Neural cell (in vitro differentiated cells): ENCODE data around the gene PRMT5. TPM values are rescaled to one million over a fixed set of nuclear protein-coding genes. Genes with fewer than 3 reads are reported as not detected.

ENCODE experiments used
- H2AFZ ChIP-seq: fragments of 200-600, 300-800 bp; sonication (generic), shearing (Covaris generic); 2 replicates; pipeline ENCODE4 v1.6.0; 2014; ENCODE audit warnings: low read depth, mild to moderate bottlenecking, antibody characterized with exemption, low read length, moderate library complexity
- H3F3A ChIP-seq: fragments of 200-600 bp; shearing (Covaris generic); 2 replicates; pipeline ENCODE4 v1.6.1; 2016; ENCODE audit warnings: mild to moderate bottlenecking, moderate library complexity, mixed read lengths, antibody characterized with exemption, low read length; ENCODE audit not compliant: insufficient read depth, poor library complexity, severe bottlenecking
- H3K27ac ChIP-seq: fragments of 200-600, 300-800 bp; sonication (generic), shearing (Covaris generic); 2 replicates; pipeline ENCODE4 v1.5.1; 2014; ENCODE audit warnings: mild to moderate bottlenecking, low read length, moderate library complexity
- H3K27me3 ChIP-seq: fragments of 300-800, 200-600 bp; sonication (generic), shearing (Covaris generic); 2 replicates; pipeline ENCODE4 v1.6.0; 2014; ENCODE audit warnings: mild to moderate bottlenecking, low read depth, low read length, moderate library complexity; ENCODE audit not compliant: insufficient read depth
- H3K36me3 ChIP-seq: fragments of 300-800, 200-600 bp; sonication (generic), shearing (Covaris generic); 2 replicates; pipeline ENCODE4 v1.5.1; 2014; ENCODE audit warnings: mild to moderate bottlenecking, antibody characterized with exemption, low read length, moderate library complexity; ENCODE audit not compliant: insufficient read depth
- H3K4me2 ChIP-seq: fragments of 300-800, 200-600 bp; sonication (generic), shearing (Covaris generic); 2 replicates; pipeline ENCODE4 v1.6.0; 2014; ENCODE audit warnings: mild to moderate bottlenecking, low read length
- H3K4me3 ChIP-seq: fragments of 300-800, 200-600 bp; sonication (generic), shearing (Covaris generic); 2 replicates; pipeline ENCODE4 v1.5.1; 2014; ENCODE audit warnings: mild to moderate bottlenecking, low read length, moderate library complexity
- H3K79me2 ChIP-seq: fragments of 200-600 bp; shearing (Covaris generic); replicated peaks from 2 replicates; pipeline ENCODE4 v1.6.0; 2014; ENCODE audit warnings: mild to moderate bottlenecking, low read length, moderate library complexity; ENCODE audit not compliant: insufficient read depth
- H3K9ac ChIP-seq: fragments of 300-800, 200-600 bp; sonication (generic), shearing (Covaris generic); 2 replicates; pipeline ENCODE4 v1.6.1; 2016; ENCODE audit warnings: mild to moderate bottlenecking, low read length, mixed read lengths
- H3K9me2 ChIP-seq: fragments of 200-600 bp; shearing (Covaris generic); 2 replicates; pipeline ENCODE4 v1.6.1; 2016; ENCODE audit warnings: mild to moderate bottlenecking, low read length, mixed read lengths; ENCODE audit not compliant: insufficient read depth
- H3K9me3 ChIP-seq: fragments of 200-600, 300-800 bp; sonication (generic), shearing (Covaris generic); 2 replicates; pipeline ENCODE4 v1.6.1; 2016; ENCODE audit warnings: mild to moderate bottlenecking, mixed run types, low read length, moderate library complexity, mixed read lengths
- H4K20me1 ChIP-seq: fragments of 200-600 bp; shearing (Covaris generic); 2 replicates; pipeline ENCODE4 v1.6.1; 2016; ENCODE audit warnings: mild to moderate bottlenecking, mixed run types; ENCODE audit not compliant: insufficient read depth
- EP300 ChIP-seq: fragments of 450-650 bp; conservative IDR thresholded peaks from 2 replicates; pipeline ENCODE4 v1.6.1; 2014; ENCODE audit warnings: antibody characterized with exemption, mild to moderate bottlenecking, moderate library complexity; ENCODE audit not compliant: poor library complexity, severe bottlenecking
- EZH2 ChIP-seq: fragments of 200-600, 300-800 bp; shearing (Covaris generic), sonication (generic); IDR thresholded peaks from 2 replicates; pipeline ENCODE4 v1.6.1; 2014; ENCODE audit warnings: antibody characterized with exemption, low read length, borderline replicate concordance, mild to moderate bottlenecking; ENCODE audit not compliant: insufficient read depth, poor library complexity, severe bottlenecking
- MXI1 ChIP-seq: fragments of 450-650 bp; conservative IDR thresholded peaks from 2 replicates; pipeline ENCODE4 v1.6.1; 2014; ENCODE audit warnings: antibody characterized with exemption, mild to moderate bottlenecking; ENCODE audit not compliant: poor library complexity, severe bottlenecking
- POLR2AphosphoS5 ChIP-seq: IDR thresholded peaks from 2 replicates; pipeline ENCODE4 v1.6.1; 2012
- RAD21 ChIP-seq: fragments of 450-650 bp; conservative IDR thresholded peaks from 2 replicates; pipeline ENCODE4 v1.6.1; 2014; ENCODE audit warnings: antibody characterized with exemption, mild to moderate bottlenecking, moderate library complexity
- SMC3 ChIP-seq: fragments of 450-650 bp; conservative IDR thresholded peaks from 2 replicates; pipeline ENCODE4 v1.6.1; 2014; ENCODE audit warnings: antibody characterized with exemption, mild to moderate bottlenecking, moderate library complexity; ENCODE audit not compliant: poor library complexity
- TAF1 ChIP-seq: IDR thresholded peaks from 2 replicates; pipeline ENCODE4 v1.6.1; 2012; ENCODE audit warnings: low read depth
- polyA plus RNA-seq: library from polyadenylated mRNA; depleted of rRNA; stranded (reverse); fragments of >200 nt; gene quantifications from 2 replicates; pipeline ENCODE4 v1.2.3, GENCODE V29; 2014
- TF ChIP-seq, protein P1 (sequence below): fragments of 450-650 bp; IDR thresholded peaks from 2 replicates; pipeline ENCODE4 v1.5.1; 2014; ENCODE audit warnings: antibody characterized with exemption, mild to moderate bottlenecking, moderate library complexity; ENCODE audit not compliant: poor library complexity, severe bottlenecking
- TF ChIP-seq, protein P2 (sequence below): IDR thresholded peaks from 2 replicates; pipeline ENCODE4 v1.6.1; 2012; ENCODE audit warnings: borderline replicate concordance

Gene PRMT5
- polyA plus RNA-seq, 1 donor from 2014 or later: 102 TPM

DNA sequence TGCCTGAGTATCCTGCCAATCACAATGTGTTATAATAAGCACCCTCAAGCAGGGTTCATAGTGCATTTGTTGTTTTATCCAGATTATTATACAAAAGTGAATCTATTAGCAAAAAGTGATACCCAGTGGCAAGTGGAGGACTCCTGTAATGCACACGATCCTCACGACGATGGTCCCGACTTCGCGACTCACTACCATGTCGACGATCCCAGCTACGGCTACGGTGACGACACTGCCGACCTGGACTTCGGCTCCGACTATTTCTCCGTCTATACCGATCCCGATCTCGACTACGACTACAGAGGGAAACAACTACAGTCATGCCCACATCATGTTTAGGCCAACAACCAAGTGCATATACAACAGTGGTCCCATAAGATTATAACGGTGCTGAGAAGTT, 23.1 kb downstream of the PRMT5 start:
- H3K4me3 ChIP-seq: no peak overlapping the region
- H2AFZ ChIP-seq: no peak overlapping the region
- no peaks in the 10 kb centered on the region for H3F3A ChIP-seq
- no peak overlapping the region for H3K27ac ChIP-seq
- H3K4me2 ChIP-seq: no peak overlapping the region
- TF ChIP-seq, protein P1, sequence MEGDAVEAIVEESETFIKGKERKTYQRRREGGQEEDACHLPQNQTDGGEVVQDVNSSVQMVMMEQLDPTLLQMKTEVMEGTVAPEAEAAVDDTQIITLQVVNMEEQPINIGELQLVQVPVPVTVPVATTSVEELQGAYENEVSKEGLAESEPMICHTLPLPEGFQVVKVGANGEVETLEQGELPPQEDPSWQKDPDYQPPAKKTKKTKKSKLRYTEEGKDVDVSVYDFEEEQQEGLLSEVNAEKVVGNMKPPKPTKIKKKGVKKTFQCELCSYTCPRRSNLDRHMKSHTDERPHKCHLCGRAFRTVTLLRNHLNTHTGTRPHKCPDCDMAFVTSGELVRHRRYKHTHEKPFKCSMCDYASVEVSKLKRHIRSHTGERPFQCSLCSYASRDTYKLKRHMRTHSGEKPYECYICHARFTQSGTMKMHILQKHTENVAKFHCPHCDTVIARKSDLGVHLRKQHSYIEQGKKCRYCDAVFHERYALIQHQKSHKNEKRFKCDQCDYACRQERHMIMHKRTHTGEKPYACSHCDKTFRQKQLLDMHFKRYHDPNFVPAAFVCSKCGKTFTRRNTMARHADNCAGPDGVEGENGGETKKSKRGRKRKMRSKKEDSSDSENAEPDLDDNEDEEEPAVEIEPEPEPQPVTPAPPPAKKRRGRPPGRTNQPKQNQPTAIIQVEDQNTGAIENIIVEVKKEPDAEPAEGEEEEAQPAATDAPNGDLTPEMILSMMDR: no peak
- TF ChIP-seq MXI1 (no peak), EZH2 (no peak), SMC3 (no peak)
- TF ChIP-seq, protein P2, sequence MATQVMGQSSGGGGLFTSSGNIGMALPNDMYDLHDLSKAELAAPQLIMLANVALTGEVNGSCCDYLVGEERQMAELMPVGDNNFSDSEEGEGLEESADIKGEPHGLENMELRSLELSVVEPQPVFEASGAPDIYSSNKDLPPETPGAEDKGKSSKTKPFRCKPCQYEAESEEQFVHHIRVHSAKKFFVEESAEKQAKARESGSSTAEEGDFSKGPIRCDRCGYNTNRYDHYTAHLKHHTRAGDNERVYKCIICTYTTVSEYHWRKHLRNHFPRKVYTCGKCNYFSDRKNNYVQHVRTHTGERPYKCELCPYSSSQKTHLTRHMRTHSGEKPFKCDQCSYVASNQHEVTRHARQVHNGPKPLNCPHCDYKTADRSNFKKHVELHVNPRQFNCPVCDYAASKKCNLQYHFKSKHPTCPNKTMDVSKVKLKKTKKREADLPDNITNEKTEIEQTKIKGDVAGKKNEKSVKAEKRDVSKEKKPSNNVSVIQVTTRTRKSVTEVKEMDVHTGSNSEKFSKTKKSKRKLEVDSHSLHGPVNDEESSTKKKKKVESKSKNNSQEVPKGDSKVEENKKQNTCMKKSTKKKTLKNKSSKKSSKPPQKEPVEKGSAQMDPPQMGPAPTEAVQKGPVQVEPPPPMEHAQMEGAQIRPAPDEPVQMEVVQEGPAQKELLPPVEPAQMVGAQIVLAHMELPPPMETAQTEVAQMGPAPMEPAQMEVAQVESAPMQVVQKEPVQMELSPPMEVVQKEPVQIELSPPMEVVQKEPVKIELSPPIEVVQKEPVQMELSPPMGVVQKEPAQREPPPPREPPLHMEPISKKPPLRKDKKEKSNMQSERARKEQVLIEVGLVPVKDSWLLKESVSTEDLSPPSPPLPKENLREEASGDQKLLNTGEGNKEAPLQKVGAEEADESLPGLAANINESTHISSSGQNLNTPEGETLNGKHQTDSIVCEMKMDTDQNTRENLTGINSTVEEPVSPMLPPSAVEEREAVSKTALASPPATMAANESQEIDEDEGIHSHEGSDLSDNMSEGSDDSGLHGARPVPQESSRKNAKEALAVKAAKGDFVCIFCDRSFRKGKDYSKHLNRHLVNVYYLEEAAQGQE: no peak
- no peak overlapping the region for H3K9ac ChIP-seq
- H3K9me3 ChIP-seq: no peaks in the 10 kb centered on the region
- H3K9me2 ChIP-seq: no peaks in the 10 kb centered on the region
- H3K36me3 ChIP-seq: peaks cover 16% of the 10 kb centered on the region
- H4K20me1 ChIP-seq: no peaks in the 10 kb centered on the region
- no peaks in the 10 kb centered on the region for H3K27me3 ChIP-seq
- H3K79me2 ChIP-seq: no peaks in the 10 kb centered on the region

DNA sequence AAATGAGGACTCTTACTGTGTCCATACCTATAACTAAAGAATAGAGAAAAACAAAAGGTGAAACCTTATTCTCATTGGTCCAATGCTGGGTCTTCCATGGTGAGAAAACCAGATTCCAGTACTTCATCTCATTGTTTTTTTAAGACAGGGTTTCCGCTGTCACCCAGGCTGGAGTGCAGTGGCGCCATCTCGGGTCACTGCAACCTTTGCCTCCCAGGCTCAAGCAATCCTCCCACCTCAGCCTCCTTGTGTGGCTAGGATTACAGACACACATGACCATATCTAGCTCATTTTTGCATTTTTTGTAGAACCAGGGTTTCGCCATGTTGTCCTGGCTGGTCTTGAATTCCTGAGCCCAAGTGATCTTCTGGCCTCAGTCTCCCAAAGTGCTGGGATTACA, 23.5 kb downstream of the PRMT5 start:
- Histone ChIP-seq H3K9me3 (no peaks in the 10 kb centered on the region), H3K27me3 (no peaks in the 10 kb centered on the region), H2AFZ (no peak overlapping the region), H3K27ac (no peak overlapping the region), H3K4me2 (no peak overlapping the region), H3K9me2 (no peaks in the 10 kb centered on the region), H3K4me3 (no peak overlapping the region), H4K20me1 (no peaks in the 10 kb centered on the region), H3K79me2 (no peaks in the 10 kb centered on the region), H3F3A (no peaks in the 10 kb centered on the region), H3K36me3 (peaks cover 16% of the 10 kb centered on the region), H3K9ac (no peak overlapping the region)
- TF ChIP-seq, protein P1: no peak
- TF ChIP-seq POLR2AphosphoS5 (no peak), EZH2 (no peak), RAD21 (no peak), EP300 (no peak), SMC3 (no peak), TAF1 (no peak), MXI1 (no peak)
- TF ChIP-seq, protein P2: no peak
